ENCODE data around the gene ACSL4.

The ACSL4 gene

DNA sequence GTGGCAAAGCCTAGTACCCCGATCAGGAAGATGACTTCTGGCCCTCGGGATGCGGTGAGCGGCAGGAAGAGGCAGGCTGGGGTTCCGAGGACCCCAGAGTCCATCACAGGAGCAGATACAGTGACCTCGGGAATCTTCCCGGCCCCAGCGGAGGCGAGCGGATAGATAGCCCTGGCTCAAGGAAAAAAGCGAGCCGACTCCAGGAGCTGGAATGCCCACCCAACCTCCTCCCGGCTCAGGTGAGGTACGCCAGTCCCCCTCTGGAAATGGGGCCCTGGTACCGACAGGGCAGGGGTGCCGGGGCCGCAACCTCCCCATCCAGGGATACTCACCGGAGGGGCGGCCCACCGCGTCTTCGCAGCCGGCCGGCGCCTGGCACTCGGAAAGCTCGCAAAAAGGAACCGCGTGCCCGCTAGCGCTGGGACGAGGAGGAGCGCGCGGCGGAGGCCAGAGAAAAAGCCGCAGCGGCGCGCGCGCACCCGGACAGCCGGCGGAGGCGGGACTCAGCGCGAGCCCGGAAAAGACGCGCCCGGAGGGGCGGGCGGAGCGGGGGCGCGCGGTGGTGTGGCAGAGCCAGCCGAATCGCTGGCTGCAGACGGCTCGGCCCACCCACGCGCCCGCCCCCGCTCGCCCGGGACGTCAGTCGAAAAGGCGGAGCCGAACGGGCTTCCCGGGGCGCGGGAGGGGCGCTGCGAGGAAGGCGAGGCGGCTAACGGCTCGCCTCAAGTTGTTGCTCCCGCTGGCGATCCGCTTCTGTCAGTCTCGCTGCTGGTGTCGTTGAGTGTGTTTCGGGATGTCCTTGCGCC is at the start of gene ACSL4:
TSS of gene ACSL4 (minus strand) at position 451 of the 806 bp plus-strand sequence. CDS start 49,894 bp downstream, outside the sequence.
- POLR2A ChIA-PET (ENCODE audit: low non-redundant PET): no interaction called here
- peak; percentile 69 for DNase-seq (ENCODE audit: low spot score)
- CTCF ChIA-PET: interaction anchor here (1.3 kb wide), 1 partner anchor 124 kb away, joined by 5 read pairs; no protein-coding TSS in a partner anchor
- TF ChIP-seq, protein P1, sequence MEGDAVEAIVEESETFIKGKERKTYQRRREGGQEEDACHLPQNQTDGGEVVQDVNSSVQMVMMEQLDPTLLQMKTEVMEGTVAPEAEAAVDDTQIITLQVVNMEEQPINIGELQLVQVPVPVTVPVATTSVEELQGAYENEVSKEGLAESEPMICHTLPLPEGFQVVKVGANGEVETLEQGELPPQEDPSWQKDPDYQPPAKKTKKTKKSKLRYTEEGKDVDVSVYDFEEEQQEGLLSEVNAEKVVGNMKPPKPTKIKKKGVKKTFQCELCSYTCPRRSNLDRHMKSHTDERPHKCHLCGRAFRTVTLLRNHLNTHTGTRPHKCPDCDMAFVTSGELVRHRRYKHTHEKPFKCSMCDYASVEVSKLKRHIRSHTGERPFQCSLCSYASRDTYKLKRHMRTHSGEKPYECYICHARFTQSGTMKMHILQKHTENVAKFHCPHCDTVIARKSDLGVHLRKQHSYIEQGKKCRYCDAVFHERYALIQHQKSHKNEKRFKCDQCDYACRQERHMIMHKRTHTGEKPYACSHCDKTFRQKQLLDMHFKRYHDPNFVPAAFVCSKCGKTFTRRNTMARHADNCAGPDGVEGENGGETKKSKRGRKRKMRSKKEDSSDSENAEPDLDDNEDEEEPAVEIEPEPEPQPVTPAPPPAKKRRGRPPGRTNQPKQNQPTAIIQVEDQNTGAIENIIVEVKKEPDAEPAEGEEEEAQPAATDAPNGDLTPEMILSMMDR (conservative IDR thresholded peaks at IDR 0.05; ENCODE audit: low read depth): no peak
- peak within 1 kb of the TSS; percentile 88 for H3K27ac ChIP-seq

DNA sequence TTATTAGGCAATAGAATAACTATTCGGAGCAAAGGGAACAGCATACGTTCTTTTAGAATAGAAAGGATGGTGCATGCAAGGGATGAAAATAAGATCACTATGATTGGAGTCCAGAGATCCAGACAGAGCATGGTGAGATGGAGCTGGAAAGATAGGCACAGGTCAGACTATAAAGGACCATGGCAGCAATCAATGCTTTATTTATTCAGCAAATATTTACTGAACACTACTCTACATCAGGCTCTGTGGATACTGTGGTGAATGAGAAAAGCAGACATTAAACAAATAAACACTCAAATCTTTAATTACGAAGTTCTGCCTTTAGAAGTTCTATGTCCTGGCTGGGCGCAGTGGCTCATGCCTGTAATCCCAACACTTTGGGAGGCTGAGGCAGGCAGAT is 44.7 kb upstream of the ACSL4 start:
- ChIA-PET POLR2A (ENCODE audit: low non-redundant PET) (no interaction called here), CTCF (no interaction called here)
- no peak overlapping the region for H3K27ac ChIP-seq
- no peak for DNase-seq (ENCODE audit: low spot score)
- TF ChIP-seq, protein P1 (conservative IDR thresholded peaks at IDR 0.05; ENCODE audit: low read depth): no peak

DNA sequence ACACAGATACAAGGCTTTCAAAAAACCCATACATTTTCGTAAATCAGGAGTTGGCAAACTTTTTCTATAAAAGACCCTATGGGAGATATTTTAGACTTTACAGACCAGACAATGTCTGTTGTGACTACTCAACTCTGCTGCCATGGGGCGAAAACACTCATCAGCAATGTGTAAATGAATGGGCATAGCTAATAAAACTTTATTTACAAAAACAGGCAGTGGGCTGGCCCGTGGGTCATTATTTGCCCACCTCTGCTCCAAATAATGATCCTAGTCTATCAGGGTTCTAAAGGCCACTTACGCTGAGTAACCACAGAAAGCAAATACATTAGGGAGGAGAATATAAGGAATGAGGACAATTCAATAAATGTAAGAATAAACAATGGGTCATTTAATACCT is 43.9 kb upstream of the ACSL4 start:
- POLR2A ChIA-PET (ENCODE audit: low non-redundant PET): no interaction called here
- H3K27ac ChIP-seq: no peak overlapping the region
- TF ChIP-seq, protein P1 (conservative IDR thresholded peaks at IDR 0.05; ENCODE audit: low read depth): no peak
- CTCF ChIA-PET: no interaction called here
- no peak for DNase-seq (ENCODE audit: low spot score)

DNA sequence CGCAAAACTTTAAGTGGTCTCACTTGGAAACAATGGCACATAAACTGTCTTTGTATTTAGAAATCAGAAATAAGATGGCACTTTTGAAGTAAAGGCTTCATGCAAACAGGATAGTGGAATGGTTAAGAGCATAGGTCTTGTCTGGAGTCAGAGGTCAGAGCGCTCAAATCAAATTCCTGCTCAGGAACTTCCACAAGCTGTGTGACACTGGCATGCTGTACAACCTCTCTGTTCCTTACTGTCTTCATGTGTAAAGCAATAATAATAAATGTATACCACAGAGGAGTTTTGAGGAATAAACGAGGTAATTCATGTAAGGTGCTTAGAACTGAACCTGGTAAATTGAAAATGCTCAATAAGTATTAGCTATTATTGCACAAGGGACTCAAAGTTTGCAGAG is 43.4 kb upstream of the ACSL4 start:
- ChIA-PET CTCF (no interaction called here), POLR2A (ENCODE audit: low non-redundant PET) (no interaction called here)
- TF ChIP-seq, protein P1 (conservative IDR thresholded peaks at IDR 0.05; ENCODE audit: low read depth): no peak
- H3K27ac ChIP-seq: no peak overlapping the region
- DNase-seq (ENCODE audit: low spot score): no peak

DNA sequence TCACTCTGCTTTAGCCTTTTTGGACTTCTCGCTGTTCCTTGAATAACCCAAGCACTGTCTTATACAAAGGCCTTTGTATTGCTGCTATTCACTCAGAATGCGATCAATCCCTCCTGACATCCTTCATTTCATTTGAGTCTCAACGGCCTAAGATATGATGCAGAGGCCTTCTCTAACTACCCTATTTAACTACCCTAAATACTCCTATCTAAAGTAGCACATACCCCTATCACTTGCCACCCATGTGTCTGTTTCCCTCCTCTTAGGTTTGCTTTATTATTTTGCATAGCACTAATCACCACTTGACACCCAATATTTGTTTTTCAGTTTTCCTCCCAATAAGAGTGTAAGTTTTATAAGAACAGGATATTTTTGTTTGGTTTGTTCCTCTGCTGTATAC is 42.3 kb upstream of the ACSL4 start:
- TF ChIP-seq, protein P1 (conservative IDR thresholded peaks at IDR 0.05; ENCODE audit: low read depth): no peak
- no peak overlapping the region for H3K27ac ChIP-seq
- DNase-seq (ENCODE audit: low spot score): no peak
- ChIA-PET POLR2A (ENCODE audit: low non-redundant PET) (no interaction called here), CTCF (no interaction called here)

DNA sequence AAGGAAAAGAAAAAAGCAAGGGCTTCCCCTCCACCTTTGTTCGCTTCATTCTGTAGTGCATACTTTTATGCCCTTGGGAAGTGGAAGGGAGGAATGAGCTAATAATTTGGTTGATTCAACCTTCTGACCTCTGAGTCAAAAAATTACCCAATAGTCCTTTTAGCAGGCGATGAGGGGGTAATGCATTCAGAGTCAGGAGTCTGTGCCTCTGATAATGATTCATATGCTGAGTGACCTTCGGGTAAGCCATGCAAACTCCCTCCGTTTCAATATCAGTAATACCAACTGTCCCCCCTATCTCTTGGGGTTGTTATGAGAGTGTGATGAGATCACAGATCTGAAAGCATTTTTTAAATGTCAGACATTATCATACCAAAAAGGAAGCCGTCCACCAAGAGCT is 41.6 kb upstream of the ACSL4 start:
- DNase-seq (ENCODE audit: low spot score): peak; percentile 69
- TF ChIP-seq, protein P1 (conservative IDR thresholded peaks at IDR 0.05; ENCODE audit: low read depth): no peak
- CTCF ChIA-PET: interaction anchor here (1.0 kb wide), 1 partner anchor 82 kb away, joined by 3 read pairs; no protein-coding TSS in a partner anchor
- H3K27ac ChIP-seq: no peak overlapping the region
- POLR2A ChIA-PET (ENCODE audit: low non-redundant PET): no interaction called here
